AG04449 (cell line): ENCODE measurements around the gene PLPP3.

ENCODE experiments used
- CTCF ChIA-PET: fragments of 350-600 bp; formaldehyde crosslinking; extraction: SDS; loops from one replicate; lab custom pipeline; 2021; ENCODE audit warnings: antibody characterized with exemption; lab: Yijun Ruan, JAX
- POLR2A ChIA-PET: fragments of 400-600, 350-600 bp; formaldehyde crosslinking; extraction: SDS; loops from one replicate; lab custom pipeline; 2020; ENCODE audit warnings: antibody characterized with exemption, inconsistent platforms; lab: Yijun Ruan, JAX
- DNase-seq: peaks from one replicate; pipeline ENCODE4 v3.0.0-alpha.2; 2010; ENCODE audit warnings: low read depth, low spot score
- H3K4me3 ChIP-seq: 2 replicates; pipeline ENCODE4 v1.5.1; 2011; ENCODE audit warnings: low read depth, mild to moderate bottlenecking, control low read depth, low read length
- CTCF ChIP-seq: IDR thresholded peaks from one replicate; pipeline ENCODE4 v1.5.1; 2011; ENCODE audit warnings: mild to moderate bottlenecking, moderate library complexity, low read length, control low read depth, inconsistent platforms; ENCODE audit not compliant: insufficient read depth; ENCODE audit errors: missing control alignments

Gene PLPP3

GRCh38 chr1:56491441-56491840 is 87.9 kb downstream of the PLPP3 start:
- ChIA-PET POLR2A (no interaction called here), CTCF (interaction anchor here (1.0 to 1.9 kb wide), 2 partner anchors 13 to 329 kb away, joined by 3 to 4 read pairs; no protein-coding TSS in a partner anchor)
- H3K4me3 ChIP-seq, result no peak overlapping the region
- no peak for DNase-seq
- TF ChIP-seq CTCF, result no peak

- no peak overlapping the region for H3K4me3 ChIP-seq
- CTCF ChIA-PET, result interaction anchor here (1.0 to 1.9 kb wide), 2 partner anchors 12 to 330 kb away, joined by 3 to 4 read pairs; no protein-coding TSS in a partner anchor
- DNase-seq, result no peak
- no peak for TF ChIP-seq CTCF
- POLR2A ChIA-PET, result no interaction called here
Measured at GRCh38 chr1:56490619-56491018, 88.7 kb downstream of the PLPP3 start.

- no peak overlapping the region for H3K4me3 ChIP-seq
- ChIA-PET POLR2A (no interaction called here), CTCF (no interaction called here)
- no peak for DNase-seq
- no peak for TF ChIP-seq CTCF
Measured at GRCh38 chr1:56489695-56490094, 89.7 kb downstream of the PLPP3 start.

GRCh38 chr1:56484695-56485094 is 94.7 kb downstream of the PLPP3 start:
- ChIA-PET CTCF (no interaction called here), POLR2A (no interaction called here)
- TF ChIP-seq CTCF, result no peak
- no peak for DNase-seq
- no peak overlapping the region for H3K4me3 ChIP-seq

- DNase-seq, result no peak
- ChIA-PET CTCF (no interaction called here), POLR2A (no interaction called here)
- no peak for TF ChIP-seq CTCF
- no peak overlapping the region for H3K4me3 ChIP-seq
Measured at GRCh38 chr1:56483104-56483503, 96.3 kb downstream of the PLPP3 start.

- H3K4me3 ChIP-seq, result no peak overlapping the region
- no peak for DNase-seq
- ChIA-PET POLR2A (no interaction called here), CTCF (no interaction called here)
- TF ChIP-seq CTCF, result no peak
Measured at GRCh38 chr1:56482486-56482885, 96.9 kb downstream of the PLPP3 start.
